HEK293 (cell line): ENCODE measurements around the gene SYDE2.
"Not testable (repeated sequence)": the region's sequence is repeated elsewhere in the genome, so short reads cannot be mapped to it uniquely, and the experiment has no call there.

Experiments used
- ZBTB1 ChIP-seq: fragments of 450-650 bp; formaldehyde crosslinking; IDR thresholded peaks from 2 replicates; pipeline ENCODE4 v1.5.1; 2016; ENCODE audit warnings: missing biosample characterization, missing genetic modification characterization
- ZFHX2 ChIP-seq: fragments of 450-650 bp; formaldehyde crosslinking; conservative IDR thresholded peaks from 2 replicates; pipeline ENCODE4 v1.5.1; 2016; ENCODE audit warnings: missing biosample characterization, missing genetic modification characterization
- ZNF324 ChIP-seq: fragments of 450-650 bp; formaldehyde crosslinking; IDR thresholded peaks from 2 replicates; pipeline ENCODE4 v1.5.1; 2016; ENCODE audit warnings: missing biosample characterization, missing genetic modification characterization
- TF ChIP-seq, protein P1 (sequence below): fragments of 450-650 bp; formaldehyde crosslinking; IDR thresholded peaks from 2 replicates; pipeline ENCODE4 v1.5.1; 2016; ENCODE audit warnings: missing biosample characterization, missing genetic modification characterization
- TF ChIP-seq, protein P2 (sequence below): fragments of 450-650 bp; formaldehyde crosslinking; IDR thresholded peaks from 2 replicates; pipeline ENCODE4 v1.5.1; 2016; ENCODE audit warnings: missing biosample characterization, missing genetic modification characterization
- TF ChIP-seq, protein P3 (sequence below): fragments of 450-650 bp; IDR thresholded peaks from 2 replicates; pipeline ENCODE4 v1.5.1; 2018; ENCODE audit warnings: missing biosample characterization, mild to moderate bottlenecking, missing genetic modification characterization
- TF ChIP-seq, protein P4 (sequence below): fragments of 450-650 bp; formaldehyde crosslinking; IDR thresholded peaks from 2 replicates; pipeline ENCODE4 v1.5.1; 2016; ENCODE audit warnings: missing biosample characterization, missing genetic modification characterization

DNA sequence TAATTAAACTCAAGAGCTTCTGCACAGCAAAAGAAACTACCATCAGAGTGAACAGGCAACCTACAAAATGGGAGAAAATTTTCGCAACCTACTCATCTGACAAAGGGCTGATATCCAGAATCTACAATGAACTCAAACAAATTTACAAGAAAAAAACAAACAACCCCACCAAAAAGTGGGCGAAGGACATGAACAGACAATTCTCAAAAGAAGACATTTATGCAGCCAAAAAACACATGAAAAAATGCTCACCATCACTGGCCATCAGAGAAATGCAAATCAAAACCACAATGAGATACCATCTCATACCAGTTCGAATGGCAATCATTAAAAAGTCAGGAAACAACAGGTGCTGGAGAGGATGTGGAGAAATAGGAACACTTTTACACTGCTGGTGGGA lies 13.8 kb downstream of the SYDE2 start:
- TF ChIP-seq ZFHX2, ZNF324, ZBTB1 (tag by site-specific recombination): not testable (repeated sequence)
- TF ChIP-seq, protein P1, sequence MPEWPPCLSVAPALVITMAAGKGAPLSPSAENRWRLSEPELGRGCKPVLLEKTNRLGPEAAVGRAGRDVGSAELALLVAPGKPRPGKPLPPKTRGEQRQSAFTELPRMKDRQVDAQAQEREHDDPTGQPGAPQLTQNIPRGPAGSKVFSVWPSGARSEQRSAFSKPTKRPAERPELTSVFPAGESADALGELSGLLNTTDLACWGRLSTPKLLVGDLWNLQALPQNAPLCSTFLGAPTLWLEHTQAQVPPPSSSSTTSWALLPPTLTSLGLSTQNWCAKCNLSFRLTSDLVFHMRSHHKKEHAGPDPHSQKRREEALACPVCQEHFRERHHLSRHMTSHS, result not testable (repeated sequence)
- TF ChIP-seq, protein P2, sequence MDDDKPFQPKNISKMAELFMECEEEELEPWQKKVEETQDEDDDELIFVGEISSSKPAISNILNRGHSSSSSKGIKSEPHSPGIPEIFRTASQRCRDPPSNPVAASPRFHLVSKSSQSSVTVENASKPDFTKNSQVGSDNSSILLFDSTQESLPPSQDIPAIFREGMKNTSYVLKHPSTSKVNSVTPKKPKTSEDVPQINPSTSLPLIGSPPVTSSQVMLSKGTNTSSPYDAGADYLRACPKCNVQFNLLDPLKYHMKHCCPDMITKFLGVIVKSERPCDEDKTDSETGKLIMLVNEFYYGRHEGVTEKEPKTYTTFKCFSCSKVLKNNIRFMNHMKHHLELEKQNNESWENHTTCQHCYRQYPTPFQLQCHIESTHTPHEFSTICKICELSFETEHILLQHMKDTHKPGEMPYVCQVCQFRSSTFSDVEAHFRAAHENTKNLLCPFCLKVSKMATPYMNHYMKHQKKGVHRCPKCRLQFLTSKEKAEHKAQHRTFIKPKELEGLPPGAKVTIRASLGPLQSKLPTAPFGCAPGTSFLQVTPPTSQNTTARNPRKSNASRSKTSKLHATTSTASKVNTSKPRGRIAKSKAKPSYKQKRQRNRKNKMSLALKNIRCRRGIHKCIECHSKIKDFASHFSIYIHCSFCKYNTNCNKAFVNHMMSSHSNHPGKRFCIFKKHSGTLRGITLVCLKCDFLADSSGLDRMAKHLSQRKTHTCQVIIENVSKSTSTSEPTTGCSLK, result not testable (repeated sequence)
- TF ChIP-seq, protein P3, sequence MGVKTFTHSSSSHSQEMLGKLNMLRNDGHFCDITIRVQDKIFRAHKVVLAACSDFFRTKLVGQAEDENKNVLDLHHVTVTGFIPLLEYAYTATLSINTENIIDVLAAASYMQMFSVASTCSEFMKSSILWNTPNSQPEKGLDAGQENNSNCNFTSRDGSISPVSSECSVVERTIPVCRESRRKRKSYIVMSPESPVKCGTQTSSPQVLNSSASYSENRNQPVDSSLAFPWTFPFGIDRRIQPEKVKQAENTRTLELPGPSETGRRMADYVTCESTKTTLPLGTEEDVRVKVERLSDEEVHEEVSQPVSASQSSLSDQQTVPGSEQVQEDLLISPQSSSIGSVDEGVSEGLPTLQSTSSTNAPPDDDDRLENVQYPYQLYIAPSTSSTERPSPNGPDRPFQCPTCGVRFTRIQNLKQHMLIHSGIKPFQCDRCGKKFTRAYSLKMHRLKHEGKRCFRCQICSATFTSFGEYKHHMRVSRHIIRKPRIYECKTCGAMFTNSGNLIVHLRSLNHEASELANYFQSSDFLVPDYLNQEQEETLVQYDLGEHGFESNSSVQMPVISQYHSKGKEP (tag by site-specific recombination), result not testable (repeated sequence)
- TF ChIP-seq, protein P4, sequence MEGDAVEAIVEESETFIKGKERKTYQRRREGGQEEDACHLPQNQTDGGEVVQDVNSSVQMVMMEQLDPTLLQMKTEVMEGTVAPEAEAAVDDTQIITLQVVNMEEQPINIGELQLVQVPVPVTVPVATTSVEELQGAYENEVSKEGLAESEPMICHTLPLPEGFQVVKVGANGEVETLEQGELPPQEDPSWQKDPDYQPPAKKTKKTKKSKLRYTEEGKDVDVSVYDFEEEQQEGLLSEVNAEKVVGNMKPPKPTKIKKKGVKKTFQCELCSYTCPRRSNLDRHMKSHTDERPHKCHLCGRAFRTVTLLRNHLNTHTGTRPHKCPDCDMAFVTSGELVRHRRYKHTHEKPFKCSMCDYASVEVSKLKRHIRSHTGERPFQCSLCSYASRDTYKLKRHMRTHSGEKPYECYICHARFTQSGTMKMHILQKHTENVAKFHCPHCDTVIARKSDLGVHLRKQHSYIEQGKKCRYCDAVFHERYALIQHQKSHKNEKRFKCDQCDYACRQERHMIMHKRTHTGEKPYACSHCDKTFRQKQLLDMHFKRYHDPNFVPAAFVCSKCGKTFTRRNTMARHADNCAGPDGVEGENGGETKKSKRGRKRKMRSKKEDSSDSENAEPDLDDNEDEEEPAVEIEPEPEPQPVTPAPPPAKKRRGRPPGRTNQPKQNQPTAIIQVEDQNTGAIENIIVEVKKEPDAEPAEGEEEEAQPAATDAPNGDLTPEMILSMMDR (tag by site-specific recombination), result not testable (repeated sequence)
